Keratinocyte (primary cell): Measurements from ENCODE around the gene CLN6.

ENCODE experiments used
- EZH2 ChIP-seq: IDR thresholded peaks from one replicate; pipeline ENCODE4 v1.6.1; 2012; ENCODE audit warnings: inconsistent platforms, mild to moderate bottlenecking, low read length, moderate library complexity
- TF ChIP-seq, protein P1 (sequence below), 3 experiments: IDR thresholded peaks in 1 of 3; conservative IDR thresholded peaks in 1 of 3; optimal IDR thresholded peaks in 1 of 3; 2 replicates in 2 of 3; 3 replicates in 1 of 3; pipeline versions ENCODE3 to v1.5.1; 2011; ENCODE audit warnings: low read length in 3 of 3, mild to moderate bottlenecking in 3 of 3, moderate library complexity in 2 of 3, control low read depth in 1 of 3, inconsistent platforms in 1 of 3; ENCODE audit not compliant: insufficient read depth in 2 of 3; ENCODE audit errors: extremely low read depth in 1 of 3

DNA sequence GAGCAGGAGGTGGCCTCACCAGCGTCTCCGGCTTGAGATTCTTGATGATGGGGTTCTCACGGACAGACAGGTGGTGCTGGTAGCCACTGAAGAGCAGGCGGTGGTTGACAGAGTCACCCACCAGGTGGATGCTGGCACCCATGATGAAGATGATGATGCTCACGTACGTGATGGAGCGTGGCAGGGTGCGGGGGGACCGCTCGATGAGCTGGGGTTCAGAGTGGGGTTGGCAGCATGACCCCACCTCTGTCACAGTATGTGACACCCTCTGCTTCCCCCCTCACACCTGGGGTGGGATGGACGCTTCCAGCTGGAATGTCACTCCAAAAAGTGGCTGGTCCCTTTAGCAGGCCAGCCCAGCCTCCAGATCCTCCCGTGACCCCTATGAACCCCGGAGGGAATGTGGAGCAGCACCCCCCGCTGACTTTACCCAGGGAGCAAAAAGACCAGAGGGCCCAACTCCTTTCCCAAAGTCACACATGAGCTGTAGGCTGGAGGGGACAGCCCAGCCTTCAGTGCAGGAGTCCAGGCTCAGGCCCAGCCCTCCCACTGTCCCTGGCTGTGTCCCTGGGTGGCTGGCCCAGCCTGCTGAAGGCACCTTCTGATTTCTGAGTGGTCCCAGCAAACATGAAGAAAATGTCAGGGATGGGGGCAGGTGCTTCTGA, 17.7 kb downstream of the CLN6 start:
- no peak for TF ChIP-seq EZH2
- TF ChIP-seq, protein P1, sequence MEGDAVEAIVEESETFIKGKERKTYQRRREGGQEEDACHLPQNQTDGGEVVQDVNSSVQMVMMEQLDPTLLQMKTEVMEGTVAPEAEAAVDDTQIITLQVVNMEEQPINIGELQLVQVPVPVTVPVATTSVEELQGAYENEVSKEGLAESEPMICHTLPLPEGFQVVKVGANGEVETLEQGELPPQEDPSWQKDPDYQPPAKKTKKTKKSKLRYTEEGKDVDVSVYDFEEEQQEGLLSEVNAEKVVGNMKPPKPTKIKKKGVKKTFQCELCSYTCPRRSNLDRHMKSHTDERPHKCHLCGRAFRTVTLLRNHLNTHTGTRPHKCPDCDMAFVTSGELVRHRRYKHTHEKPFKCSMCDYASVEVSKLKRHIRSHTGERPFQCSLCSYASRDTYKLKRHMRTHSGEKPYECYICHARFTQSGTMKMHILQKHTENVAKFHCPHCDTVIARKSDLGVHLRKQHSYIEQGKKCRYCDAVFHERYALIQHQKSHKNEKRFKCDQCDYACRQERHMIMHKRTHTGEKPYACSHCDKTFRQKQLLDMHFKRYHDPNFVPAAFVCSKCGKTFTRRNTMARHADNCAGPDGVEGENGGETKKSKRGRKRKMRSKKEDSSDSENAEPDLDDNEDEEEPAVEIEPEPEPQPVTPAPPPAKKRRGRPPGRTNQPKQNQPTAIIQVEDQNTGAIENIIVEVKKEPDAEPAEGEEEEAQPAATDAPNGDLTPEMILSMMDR (optimal IDR thresholded peaks at IDR 0.05 in 1 of 3, IDR thresholded peaks at IDR 0.05 in 1 of 3, conservative IDR thresholded peaks at IDR 0.05 in 1 of 3; ENCODE audit: extremely low read depth in 1 of 3, insufficient read depth in 2 of 3, low read length in 3 of 3), result no peak
